Stimulated activated CD4-positive, alpha-beta T cell treated with anti-CD3 and anti-CD28 coated beads, Interleukin-15, amount 100 ng/mL, for 48 hours (primary cell): ENCODE measurements around the gene NRXN3.

ENCODE experiments used
- DNase-seq, 2 donors: peaks; one replicate each; pipeline ENCODE4 v3.0.0-alpha.2; 2020; ENCODE audit warnings: low read depth in 2 of 2

NRXN3 gene

GRCh38 chr14:79413734-79414428, 1243.7 kb downstream of the NRXN3 start:
- DNase-seq = no peak

GRCh38 chr14:79415726-79416125, 1245.6 kb downstream of the NRXN3 start:
- DNase-seq = no peak

GRCh38 chr14:79417961-79418360, 1247.8 kb downstream of the NRXN3 start:
- no peak for DNase-seq

- DNase-seq = no peak
Observed at GRCh38 chr14:79418649-79419415, 1248.7 kb downstream of the NRXN3 start.

- no peak for DNase-seq
Observed at GRCh38 chr14:79419571-79420327, 1249.6 kb downstream of the NRXN3 start.

- no peak for DNase-seq
Observed at GRCh38 chr14:79420725-79421124, 1250.6 kb downstream of the NRXN3 start.

- DNase-seq = no peak
Observed at GRCh38 chr14:79421811-79422210, 1251.6 kb downstream of the NRXN3 start.

GRCh38 chr14:79424462-79424861, 1254.3 kb downstream of the NRXN3 start:
- no peak for DNase-seq

- DNase-seq = no peak
Observed at GRCh38 chr14:79426103-79426755, 1256.1 kb downstream of the NRXN3 start.

- DNase-seq = no peak
Observed at GRCh38 chr14:79432640-79433039, 1262.5 kb downstream of the NRXN3 start.

GRCh38 chr14:79436335-79436734, 1266.2 kb downstream of the NRXN3 start:
- DNase-seq = no peak

GRCh38 chr14:79437951-79438350, 1267.8 kb downstream of the NRXN3 start:
- DNase-seq = no peak

- no peak for DNase-seq
Observed at GRCh38 chr14:79438696-79439342, 1268.6 kb downstream of the NRXN3 start.

- DNase-seq = no peak
Observed at GRCh38 chr14:79442786-79443185, 1272.6 kb downstream of the NRXN3 start.

- DNase-seq = no peak
Observed at GRCh38 chr14:79443602-79444001, 1273.4 kb downstream of the NRXN3 start.

GRCh38 chr14:79448960-79449359, 1278.8 kb downstream of the NRXN3 start:
- DNase-seq = no peak

GRCh38 chr14:79451601-79452000, 1281.4 kb downstream of the NRXN3 start:
- DNase-seq = no peak

- no peak for DNase-seq
Observed at GRCh38 chr14:79453276-79453675, 1283.1 kb downstream of the NRXN3 start.

- no peak for DNase-seq
Observed at GRCh38 chr14:79464468-79464867, 1294.3 kb downstream of the NRXN3 start.

- no peak for DNase-seq
Observed at GRCh38 chr14:79465651-79466050, 1295.5 kb downstream of the NRXN3 start.

GRCh38 chr14:79466938-79467527, 1296.9 kb downstream of the NRXN3 start:
- no peak for DNase-seq
